Middle frontal gyrus (tissue), 1 donor: Measurements from ENCODE around the gene FCN3.
"Not testable (repeated sequence)": the region's sequence is repeated elsewhere in the genome, so short reads cannot be mapped to it uniquely, and the experiment has no call there.

ENCODE experiments used
- DNase-seq: peaks from one replicate; pipeline ENCODE4 v3.0.0-alpha.2; 2015; ENCODE audit warnings: low spot score; ENCODE audit errors: extremely low spot score

Gene FCN3

DNA sequence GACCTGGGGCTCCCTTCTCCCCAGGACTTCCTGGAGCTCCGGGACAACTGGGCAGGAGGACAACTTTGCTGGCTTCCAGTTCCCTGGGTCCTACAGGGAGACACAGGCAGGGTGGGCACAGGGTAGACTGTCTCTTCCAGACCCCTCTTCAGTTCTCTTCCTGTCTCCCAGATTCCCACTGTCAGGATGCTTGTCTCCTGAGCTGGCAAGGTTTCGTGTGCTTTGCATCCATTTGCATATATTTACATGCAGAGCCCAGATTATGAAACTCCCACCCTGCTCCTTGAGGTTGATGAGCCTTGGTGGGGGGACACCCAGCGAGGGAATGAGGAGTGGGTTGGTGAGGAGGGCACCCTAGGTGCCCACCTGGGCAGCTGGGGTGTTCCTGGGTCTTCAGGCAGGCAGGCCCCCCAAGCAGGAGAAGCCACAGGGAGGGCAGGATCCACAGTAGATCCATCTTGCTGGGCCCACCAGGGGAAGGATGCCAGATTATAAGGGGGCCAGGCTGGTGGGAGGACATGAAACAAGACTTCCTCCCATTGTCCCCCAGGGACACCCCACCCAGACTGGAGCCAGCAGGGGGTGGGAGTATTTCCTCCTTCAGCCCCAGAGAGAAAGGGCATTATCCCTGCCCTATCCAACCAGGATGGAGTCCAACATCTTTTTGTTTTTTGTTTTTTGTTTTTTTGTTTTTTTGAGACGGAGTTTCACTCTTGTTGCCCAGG, at the start of gene FCN3:
TSS of gene FCN3 (minus strand) at position 463 of the 725 bp plus-strand sequence. CDS start at position 457, 6 bp downstream.
- no peak for DNase-seq

DNA sequence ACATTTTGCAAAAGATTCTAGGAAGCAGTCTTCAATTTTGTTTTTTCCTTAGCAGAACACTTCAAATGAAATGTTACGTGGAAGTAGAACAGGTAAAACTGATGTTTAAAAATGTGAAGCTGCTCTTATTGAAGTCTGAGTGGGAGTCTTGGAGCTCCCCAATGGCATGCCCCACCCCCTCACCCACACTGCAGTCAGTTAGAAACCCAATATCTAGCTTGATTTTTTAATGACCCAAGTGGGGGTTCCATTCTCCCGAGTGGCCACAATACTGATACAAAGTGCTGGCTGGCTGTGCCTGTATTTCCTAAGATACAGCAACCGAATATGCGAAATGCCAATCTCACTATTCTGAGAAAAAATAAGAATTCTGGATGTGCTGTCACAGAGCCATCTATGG, 49.1 kb upstream of the FCN3 start:
- DNase-seq = no peak

DNA sequence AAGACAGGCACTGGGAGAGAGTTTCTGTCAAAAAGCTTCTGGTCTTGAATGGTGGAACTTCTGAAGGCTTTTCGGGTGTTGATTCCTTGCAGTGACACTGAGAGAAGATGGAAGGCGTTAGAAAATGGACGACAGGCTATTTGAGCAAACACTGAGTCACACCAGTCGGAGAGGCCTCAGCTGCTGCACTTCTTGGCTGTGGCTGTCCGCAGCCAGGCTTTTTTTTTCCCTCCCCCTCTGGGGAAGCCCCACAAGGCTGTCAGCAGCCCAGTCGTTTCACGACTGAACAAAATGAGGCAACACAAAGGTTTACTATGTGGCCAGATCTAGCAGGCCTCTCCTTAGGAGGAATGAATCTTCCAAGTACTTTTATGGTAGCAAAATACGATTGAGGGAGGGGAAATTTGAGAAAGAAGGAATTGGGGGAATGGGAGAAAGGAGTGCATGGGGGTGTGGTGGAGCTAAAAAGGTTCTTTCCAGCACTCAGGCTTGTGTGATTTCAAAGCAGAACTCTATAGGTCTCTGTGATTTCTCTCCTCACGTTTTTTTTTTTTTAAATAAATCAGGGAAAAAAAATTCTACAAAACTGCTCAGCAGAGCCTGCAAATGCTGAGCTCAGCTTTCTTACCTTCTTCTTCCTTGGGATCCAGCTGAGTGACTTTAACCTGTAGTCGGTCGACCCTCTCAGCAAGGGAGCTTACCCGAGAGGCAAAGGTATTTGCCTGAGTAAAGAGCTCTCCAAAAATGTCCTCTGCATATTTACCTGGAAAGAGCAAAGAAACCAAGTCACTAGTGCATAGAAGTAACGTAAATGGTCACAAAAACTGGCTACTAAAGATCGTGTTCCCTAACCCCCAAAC, 43.9 kb upstream of the FCN3 start:
- peak; percentile 56 for DNase-seq

DNA sequence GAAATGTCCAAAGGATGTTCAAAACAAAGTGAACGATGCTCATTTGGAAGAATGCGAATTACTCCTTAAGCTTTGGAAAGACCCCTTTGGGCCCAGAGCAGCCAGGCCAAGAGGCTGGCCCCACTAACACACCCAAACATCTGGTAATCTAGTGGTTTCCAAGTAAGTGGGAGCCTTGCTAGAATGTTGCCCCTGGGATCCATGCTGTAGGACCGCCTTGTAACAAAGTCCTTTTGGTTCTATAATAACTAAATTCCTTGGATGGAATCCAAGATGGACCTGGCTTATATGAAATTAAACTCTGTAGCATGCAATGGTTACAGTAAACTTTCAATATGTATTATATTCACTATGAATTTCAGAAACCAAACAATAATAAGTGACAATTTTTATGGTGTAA, 43.1 kb upstream of the FCN3 start:
- DNase-seq = no peak

- DNase-seq = no peak
Observed at GRCh38 chr1:27416387-27417111, 41.9 kb upstream of the FCN3 start.

- DNase-seq = no peak
Observed at GRCh38 chr1:27414091-27414490, 39.5 kb upstream of the FCN3 start.

DNA sequence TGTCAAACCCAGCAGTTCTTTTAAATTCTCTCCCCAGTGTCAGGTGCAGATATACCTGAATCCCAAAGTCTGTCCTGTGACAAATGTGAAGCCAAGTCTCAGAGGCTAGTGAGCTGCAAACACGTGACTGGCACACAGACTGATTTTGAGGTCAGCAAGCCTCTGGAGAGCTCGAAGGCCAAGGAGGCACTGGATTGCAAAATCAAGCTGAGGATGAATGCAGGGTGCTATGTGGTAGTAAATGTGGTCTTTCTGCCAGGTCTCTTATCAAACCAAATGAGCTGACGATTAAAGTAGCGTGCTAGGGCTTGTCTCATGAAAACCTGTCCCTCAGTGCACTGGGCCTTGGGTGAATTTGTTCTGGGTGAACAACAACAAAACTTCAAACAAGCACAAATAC, 38.4 kb upstream of the FCN3 start:
- no peak for DNase-seq

- DNase-seq = no peak
Observed at GRCh38 chr1:27412502-27412901, 37.9 kb upstream of the FCN3 start.

- no peak for DNase-seq
Observed at GRCh38 chr1:27410709-27411108, 36.1 kb upstream of the FCN3 start.

GRCh38 chr1:27409669-27410068, 35.0 kb upstream of the FCN3 start:
- no peak for DNase-seq

- no peak for DNase-seq
Observed at GRCh38 chr1:27408151-27408550, 33.5 kb upstream of the FCN3 start.

DNA sequence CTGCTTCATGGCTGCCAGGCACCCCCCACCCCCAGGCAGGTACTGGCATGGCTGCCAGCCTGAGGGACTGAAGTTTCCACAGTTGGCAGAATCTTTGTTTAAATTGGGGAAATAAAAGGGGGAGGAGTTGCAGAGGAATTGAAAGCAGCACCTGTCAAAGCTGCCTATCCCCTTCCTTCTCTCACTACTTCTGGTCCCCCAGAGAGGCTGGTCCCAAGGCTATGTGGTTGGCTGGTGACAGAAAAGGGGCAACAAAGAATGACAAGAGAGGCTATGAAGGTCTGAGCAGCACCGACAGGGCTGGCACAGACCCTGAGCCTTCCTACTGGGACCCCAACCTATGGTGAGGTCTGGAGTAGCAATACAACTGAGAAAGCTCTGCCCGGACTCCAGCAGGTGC, 32.2 kb upstream of the FCN3 start:
- not testable (repeated sequence) for DNase-seq

- no peak for DNase-seq
Observed at GRCh38 chr1:27406362-27406680, 31.7 kb upstream of the FCN3 start.

DNA sequence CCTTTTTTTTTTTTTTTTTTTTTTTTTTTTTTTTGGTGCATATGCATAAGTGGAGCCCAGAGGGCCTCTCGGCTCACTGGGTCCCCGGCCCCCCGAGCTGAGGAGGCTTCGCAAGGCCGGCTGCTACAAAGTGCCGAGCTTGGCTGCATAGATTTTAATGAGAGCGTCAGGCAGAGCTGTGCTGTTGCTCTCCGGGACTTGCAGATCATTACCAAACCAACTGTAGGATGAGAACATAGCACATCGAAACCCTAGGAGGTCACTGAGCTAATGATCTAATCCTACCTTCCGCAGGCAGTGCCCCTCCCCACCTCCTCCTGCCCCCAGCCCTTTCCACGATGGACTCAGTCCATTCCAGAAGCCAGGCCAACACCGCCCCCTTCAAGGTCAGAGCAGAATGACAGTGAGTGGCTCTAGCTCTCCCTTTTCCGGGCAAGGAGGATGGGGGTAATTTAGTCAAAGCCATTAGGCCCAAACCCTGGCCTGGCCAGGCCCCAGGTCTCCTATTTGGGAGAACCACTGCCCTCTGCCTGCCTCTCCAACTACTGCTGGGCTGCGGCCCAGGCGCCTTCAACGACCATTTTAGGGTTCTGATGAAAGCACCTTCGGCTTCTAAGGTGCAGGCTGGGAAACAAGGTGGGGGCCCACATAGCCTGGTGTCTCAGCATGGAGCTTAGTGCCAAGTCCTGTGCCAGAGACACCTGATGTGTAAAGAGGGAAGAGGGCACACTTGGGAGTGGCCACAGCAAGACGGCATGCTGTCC, 31.2 kb upstream of the FCN3 start:
- not testable (repeated sequence) for DNase-seq

DNA sequence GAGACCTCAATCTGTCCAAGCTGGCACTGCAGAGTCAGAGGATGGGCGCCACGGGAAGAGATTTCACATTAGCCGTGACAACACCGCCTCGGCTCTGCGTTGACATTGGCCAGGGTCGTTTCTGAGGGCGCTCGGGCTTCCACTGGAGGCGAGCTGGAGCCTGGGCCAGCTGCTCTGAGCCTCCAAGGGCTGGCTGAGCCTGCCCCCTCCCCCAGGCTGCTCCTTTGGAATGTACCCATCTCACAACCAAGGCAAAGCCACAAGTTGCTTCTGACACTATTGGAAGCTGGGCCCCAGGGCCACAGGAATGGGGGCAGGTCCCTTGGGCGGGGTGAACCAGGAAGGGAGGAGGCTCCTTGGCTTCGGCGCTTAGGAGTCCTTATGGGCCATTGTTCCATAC, 30.4 kb upstream of the FCN3 start:
- DNase-seq = no peak

GRCh38 chr1:27403931-27404330, 29.3 kb upstream of the FCN3 start:
- DNase-seq = no peak

DNA sequence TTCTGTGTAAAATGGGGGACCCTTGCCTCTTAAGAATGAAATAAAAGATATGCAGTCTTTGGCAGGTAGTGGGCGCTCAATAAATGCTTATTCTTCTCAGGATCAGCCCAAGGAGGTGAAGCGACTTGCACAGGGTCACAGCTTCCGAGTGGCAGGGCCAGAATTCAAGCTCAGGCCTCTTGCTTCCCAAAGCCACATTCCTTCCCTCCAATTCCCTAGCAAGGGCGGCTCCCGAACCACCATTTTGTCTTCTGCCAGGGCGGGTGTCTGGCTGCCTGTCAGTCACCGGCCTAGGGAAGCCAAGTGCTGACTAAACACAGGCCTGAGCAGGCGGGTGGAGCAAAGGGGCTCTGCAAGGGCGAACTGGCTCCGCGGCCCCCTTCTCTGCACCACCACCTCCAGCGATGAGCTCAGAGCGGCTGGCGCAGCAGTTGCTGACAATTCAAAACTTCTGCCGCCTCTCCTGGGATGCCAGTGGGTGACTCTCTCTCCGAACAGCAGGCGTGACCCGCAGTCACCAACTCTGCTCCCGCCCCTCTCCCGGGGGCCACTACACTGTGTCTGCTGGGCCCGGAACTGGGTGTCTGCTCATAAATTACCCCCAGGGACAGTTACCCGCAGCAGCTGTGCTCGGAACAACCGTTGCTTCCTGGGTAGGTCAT, 28.6 kb upstream of the FCN3 start:
- DNase-seq = no peak

- no peak for DNase-seq
Observed at GRCh38 chr1:27402349-27402754, 27.7 kb upstream of the FCN3 start.

GRCh38 chr1:27400963-27401341, 26.3 kb upstream of the FCN3 start:
- DNase-seq = no peak

DNA sequence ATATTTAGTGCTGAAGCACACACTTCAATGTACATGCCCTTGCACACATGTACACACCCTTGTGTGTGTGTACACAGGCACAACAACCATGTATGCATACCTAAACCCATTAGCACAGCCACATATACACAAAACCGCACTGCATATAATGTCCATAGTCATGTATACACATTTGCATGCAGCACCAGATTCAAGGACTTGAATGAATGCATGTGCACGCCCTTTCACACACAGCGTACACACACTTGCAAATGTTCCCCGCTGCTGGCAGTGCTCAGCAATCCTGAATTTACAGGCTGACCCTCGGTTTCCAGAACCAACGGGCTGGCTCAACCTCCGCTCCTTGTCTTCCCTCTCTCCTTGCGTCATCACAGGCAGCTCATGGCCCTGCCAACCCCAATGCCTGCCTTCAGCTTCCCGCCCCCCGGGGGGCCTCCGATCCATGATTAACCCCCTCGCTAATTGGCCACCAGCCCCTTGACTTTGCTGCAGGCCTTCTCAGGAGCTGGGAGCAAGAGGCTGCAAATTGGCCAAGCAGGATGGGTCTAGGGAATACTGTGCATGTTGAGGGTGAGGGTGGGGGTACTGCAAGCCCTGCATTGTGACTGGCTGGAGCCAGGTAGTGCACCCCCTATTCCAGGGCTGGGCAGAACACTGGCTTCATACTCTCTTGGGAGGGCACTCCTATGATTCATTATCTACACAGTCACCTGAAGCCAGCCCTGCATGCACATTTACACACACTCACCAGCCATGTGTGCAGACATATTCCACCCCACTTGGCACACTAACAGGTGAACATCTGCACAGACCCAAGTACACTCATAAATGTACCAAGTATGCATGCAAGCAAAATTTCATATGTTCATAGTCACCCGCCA, 25.7 kb upstream of the FCN3 start:
- DNase-seq = no peak
